ENCODE measurements around the gene RYR2.
"Not testable (repeated sequence)": the region's sequence is repeated elsewhere in the genome, so short reads cannot be mapped to it uniquely, and the experiment has no call there.

The RYR2 gene

GRCh38 chr1:237270353-237270752, 228.4 kb downstream of the RYR2 start:
- DNase-seq (ENCODE audit: low read depth, low spot score) = no peak
- no peak overlapping the region for H3K4me3 ChIP-seq (ENCODE audit: low read depth, low read length)
- in situ Hi-C loops (cut with HindIII; ENCODE audit: low sequenced_read_pairs) = no loop called here
- TF ChIP-seq CTCF (IDR thresholded peaks at IDR 0.05; ENCODE audit: low read depth, low read length) = no peak

GRCh38 chr1:237277994-237278393, 236.0 kb downstream of the RYR2 start:
- DNase-seq (ENCODE audit: low read depth, low spot score); in situ Hi-C loops (cut with HindIII; ENCODE audit: low sequenced_read_pairs); H3K4me3 ChIP-seq (ENCODE audit: low read depth, low read length): not testable (repeated sequence)

GRCh38 chr1:237279629-237280028, 237.6 kb downstream of the RYR2 start:
- in situ Hi-C loops (cut with HindIII; ENCODE audit: low sequenced_read_pairs) = no loop called here
- DNase-seq (ENCODE audit: low read depth, low spot score) = no peak
- no peak overlapping the region for H3K4me3 ChIP-seq (ENCODE audit: low read depth, low read length)
- TF ChIP-seq CTCF (IDR thresholded peaks at IDR 0.05; ENCODE audit: low read depth, low read length) = no peak

GRCh38 chr1:237281481-237281880, 239.5 kb downstream of the RYR2 start:
- in situ Hi-C loops (cut with HindIII; ENCODE audit: low sequenced_read_pairs) = no loop called here
- TF ChIP-seq CTCF (IDR thresholded peaks at IDR 0.05; ENCODE audit: low read depth, low read length) = no peak
- DNase-seq (ENCODE audit: low read depth, low spot score) = no peak
- no peak overlapping the region for H3K4me3 ChIP-seq (ENCODE audit: low read depth, low read length)

GRCh38 chr1:237282208-237282783, 240.3 kb downstream of the RYR2 start:
- no peak for TF ChIP-seq CTCF (IDR thresholded peaks at IDR 0.05; ENCODE audit: low read depth, low read length)
- DNase-seq (ENCODE audit: low read depth, low spot score) = no peak
- in situ Hi-C loops (cut with HindIII; ENCODE audit: low sequenced_read_pairs) = no loop called here
- H3K4me3 ChIP-seq (ENCODE audit: low read depth, low read length) = no peak overlapping the region

GRCh38 chr1:237287876-237288521, 246.0 kb downstream of the RYR2 start:
- no peak overlapping the region for H3K4me3 ChIP-seq (ENCODE audit: low read depth, low read length)
- in situ Hi-C loops (cut with HindIII; ENCODE audit: low sequenced_read_pairs) = no loop called here
- DNase-seq (ENCODE audit: low read depth, low spot score) = no peak
- no peak for TF ChIP-seq CTCF (IDR thresholded peaks at IDR 0.05; ENCODE audit: low read depth, low read length)

GRCh38 chr1:237293804-237294203, 251.8 kb downstream of the RYR2 start:
- DNase-seq (ENCODE audit: low read depth, low spot score) = no peak
- in situ Hi-C loops (cut with HindIII; ENCODE audit: low sequenced_read_pairs) = no loop called here
- TF ChIP-seq CTCF (IDR thresholded peaks at IDR 0.05; ENCODE audit: low read depth, low read length) = no peak
- no peak overlapping the region for H3K4me3 ChIP-seq (ENCODE audit: low read depth, low read length)

Measured in astrocyte of the spinal cord (primary cell).